HG03103 (cell line): Measurements from ENCODE around the gene DNAH8.

ENCODE experiments used
- ATAC-seq: cut with Tn5 transposase; IDR thresholded peaks from one replicate; pipeline ENCODE4 v1.9.1; 2021; ENCODE audit warnings: low read depth; ENCODE audit not compliant: unreplicated experiment

Gene DNAH8

GRCh38 chr6:38996676-38997075, 281.6 kb downstream of the DNAH8 start:
- ATAC-seq = no peak

DNA sequence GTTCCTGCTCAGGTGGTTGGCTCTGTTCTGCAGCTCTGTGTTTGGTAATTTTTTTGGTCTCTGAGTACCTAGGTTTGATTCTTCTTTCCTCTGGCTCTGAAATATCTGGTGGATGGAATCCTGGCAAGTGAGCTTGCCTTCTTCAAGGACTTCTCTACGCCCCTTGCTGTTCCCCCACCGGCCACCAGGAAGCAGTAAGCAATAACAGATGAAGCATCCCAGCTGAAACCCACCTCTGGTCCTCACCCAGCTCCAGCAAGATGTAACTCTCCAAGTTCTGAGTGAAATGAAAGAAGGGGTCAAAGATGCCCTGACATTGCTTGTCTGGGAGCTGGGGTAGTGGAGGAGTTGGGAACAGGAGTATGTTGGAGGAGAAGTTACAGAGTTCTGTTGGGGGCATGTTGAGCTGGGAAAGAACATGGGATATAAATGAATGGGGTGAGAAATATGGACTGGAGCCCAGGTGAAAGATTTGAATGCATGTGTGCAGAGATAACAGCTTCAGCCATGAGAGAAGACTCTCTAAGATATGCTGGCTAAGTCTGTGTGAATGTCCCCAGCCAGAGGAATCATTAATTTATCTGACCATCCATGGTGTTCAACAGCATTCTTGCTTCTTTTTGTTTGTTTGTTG, 282.1 kb downstream of the DNAH8 start:
- ATAC-seq = no peak

DNA sequence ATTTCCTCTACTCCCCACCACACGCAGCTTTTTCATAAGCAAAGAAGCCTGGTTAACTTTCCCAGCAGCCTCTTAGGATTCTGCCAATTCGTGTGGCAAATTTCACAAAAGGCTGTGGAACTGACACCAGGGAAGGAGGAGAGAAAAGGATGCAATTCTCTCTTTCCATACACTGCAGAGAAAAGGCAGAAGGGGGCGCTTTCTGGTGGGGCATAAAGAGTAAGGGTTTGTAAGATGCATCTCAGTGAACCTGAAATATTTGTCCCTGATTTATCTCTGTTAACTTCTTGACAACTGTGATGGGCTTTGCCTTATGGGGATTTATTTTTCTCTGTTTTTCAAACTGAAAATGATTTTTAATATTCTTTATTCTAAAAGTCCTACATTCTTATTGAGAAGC, 288.0 kb downstream of the DNAH8 start:
- no peak for ATAC-seq

GRCh38 chr6:39003492-39003891, 288.4 kb downstream of the DNAH8 start:
- no peak for ATAC-seq

DNA sequence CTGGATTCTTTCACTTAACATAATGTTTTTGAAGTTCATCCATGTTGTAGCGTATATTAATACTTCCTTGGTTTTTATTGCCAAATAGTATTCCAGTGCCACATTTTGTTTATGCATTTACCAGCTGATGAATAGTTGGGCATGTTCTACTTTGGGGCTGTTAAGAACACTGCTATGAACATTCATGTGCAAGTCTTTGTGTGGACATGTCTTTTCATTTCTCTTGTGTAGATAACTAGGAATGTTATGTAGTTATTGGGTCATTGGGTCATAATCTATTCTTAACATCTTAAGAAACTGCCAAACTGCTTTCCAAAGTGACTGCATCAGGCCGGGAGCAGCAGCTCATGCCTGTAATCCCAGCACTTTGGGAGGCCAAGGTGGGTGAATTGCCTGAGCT, 289.7 kb downstream of the DNAH8 start:
- ATAC-seq = no peak

- no peak for ATAC-seq
These were observed 290.7 kb downstream of the DNAH8 start for GRCh38 chr6:39005774-39006173.

GRCh38 chr6:39007575-39007974, 292.5 kb downstream of the DNAH8 start:
- ATAC-seq = no peak

DNA sequence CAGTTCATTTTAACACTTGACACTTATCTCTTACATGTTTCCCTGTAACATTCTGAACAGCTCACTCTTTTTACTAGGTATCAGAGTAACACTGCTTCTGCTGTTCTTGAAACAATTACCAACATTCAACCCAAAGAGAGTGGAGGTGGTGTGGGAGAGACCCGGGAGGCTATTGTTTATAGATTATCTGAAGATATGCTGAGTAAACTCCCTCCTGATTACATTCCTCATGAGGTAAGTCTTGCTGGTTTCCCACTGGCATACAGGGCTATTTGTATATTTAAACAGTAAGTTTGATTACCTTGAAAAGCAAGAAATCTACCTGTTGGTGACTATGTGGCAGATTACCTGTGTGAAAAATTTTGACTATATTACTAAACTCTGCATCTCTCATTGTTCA, 293.6 kb downstream of the DNAH8 start:
- ATAC-seq = no peak

DNA sequence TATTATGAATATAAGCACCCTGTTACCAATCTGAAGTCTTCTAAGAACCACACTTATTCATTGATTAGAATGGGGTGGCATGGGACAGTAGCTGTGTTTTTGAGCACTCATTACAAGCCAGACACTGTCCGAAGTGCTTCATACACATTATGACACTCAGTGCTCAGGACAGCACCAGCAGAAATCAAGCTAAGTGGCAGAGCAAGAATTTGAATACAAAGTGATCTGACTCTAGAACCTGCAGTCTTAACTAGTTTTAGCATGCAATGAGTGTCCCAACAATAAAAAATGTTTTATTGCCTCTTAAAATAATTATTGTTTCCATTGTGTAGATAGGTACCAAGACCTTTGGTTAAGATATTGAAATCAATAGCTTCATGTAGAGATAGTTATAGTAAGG, 294.4 kb downstream of the DNAH8 start:
- ATAC-seq = no peak

DNA sequence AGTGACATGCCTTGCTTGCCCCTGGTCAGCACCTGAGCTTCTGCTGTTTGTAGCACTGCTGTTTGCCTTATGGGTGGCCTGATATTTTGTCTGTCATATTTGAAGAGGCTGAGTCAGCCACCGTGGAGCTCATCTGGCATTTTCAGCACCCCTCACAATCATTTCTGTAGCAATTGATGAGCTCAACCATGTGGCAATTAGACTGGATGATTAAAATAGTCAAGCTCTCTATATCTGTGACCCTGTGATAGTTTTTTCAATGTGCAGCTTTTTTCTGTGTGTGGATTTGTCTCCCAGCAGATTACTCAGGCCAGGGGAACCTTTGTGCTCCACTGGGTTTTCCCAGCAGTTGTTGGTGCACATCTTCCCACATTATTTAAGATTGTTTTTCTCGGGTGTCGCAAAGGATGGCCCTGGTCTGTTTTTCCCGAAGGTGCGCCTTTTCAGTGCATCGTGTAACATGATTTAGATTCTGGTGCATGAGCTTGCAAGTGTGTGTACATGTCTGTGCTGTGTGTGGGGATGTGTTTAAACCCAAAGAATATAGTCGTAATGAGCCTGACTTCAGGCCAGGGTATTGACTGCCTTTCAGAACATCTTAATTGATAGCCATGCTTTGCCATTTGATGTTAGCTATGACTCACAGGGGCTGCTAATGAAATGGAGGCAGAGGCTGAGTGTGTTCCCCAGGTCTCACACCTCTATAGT, 301.9 kb downstream of the DNAH8 start:
- no peak for ATAC-seq

- no peak for ATAC-seq
These were observed 302.4 kb downstream of the DNAH8 start for GRCh38 chr6:39017547-39017880.

DNA sequence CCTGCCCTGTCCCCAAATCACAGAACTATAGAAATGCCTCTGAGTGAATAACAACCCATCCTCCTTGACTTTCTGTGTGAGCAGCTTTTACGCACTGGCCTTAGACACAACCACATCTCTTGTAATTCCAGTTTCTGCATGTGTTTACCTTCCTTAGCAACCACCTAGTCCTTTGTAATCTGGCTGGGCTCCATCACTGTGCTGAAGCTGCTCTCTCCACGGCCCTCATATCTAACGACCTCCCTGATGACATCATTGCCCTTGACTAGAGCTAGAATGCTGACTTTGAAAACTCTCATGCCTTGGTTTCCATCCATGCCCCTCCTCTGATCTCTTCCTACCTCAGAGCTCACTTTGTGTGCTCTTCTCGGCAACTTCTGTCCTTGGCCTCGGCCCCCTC, 303.0 kb downstream of the DNAH8 start:
- ATAC-seq = no peak

DNA sequence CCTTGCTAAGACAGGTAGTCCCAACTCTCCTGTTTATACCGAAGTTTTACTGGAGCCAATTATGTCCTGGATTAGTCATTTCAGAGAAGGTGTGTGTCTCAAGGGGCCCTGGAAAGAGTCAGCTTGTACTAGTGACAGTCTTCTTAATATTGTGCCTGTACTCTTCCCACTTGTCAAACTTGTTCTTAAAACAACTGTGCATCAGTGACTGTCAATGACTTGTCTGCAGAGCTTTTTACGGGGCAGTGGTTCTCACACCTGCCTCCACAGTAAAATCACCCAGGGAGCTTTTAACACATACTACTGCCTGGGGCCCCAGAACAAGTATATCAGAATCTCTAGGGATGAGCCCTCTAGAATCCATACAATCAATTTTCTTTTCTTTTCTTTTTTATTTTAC, 305.0 kb downstream of the DNAH8 start:
- no peak for ATAC-seq

DNA sequence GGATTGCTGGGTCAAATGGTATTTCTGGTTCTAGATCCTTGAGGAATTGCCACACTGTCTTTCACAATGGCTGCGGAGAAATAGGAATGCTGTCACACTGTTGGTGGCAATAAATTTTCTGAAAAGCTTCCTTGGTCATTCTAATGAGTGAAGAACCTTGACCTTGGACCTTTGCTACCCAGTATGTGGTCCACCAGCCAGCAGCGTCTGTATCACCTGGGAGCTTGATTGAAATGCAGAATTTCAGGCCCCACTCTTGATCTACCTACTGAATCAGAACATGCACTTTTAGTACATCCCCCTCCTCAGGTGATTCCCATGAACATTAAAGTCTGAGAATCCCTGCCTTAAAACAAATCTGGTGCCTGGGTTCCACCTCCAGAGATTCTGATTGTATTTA, 305.9 kb downstream of the DNAH8 start:
- no peak for ATAC-seq

- no peak for ATAC-seq
These were observed 306.7 kb downstream of the DNAH8 start for GRCh38 chr6:39021779-39022178.

DNA sequence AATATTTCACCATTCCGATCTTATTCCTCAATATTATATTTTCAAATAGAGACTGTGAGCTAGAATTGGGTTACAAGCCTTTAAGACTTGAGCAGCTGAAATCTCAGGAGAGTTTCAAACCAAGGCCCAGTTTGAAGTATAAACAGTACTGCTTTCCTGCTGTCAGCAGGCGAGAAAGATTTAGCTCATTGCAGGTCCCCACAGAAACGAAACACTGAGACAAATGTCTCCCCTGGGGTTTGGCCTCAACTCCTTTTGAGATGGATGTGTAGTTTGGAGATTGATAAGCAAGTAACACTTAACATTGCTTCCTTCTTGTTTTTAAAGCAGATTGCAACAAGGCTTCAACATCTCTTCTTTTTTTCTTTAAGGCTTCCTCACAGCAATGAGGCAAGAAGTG, 311.1 kb downstream of the DNAH8 start:
- no peak for ATAC-seq

DNA sequence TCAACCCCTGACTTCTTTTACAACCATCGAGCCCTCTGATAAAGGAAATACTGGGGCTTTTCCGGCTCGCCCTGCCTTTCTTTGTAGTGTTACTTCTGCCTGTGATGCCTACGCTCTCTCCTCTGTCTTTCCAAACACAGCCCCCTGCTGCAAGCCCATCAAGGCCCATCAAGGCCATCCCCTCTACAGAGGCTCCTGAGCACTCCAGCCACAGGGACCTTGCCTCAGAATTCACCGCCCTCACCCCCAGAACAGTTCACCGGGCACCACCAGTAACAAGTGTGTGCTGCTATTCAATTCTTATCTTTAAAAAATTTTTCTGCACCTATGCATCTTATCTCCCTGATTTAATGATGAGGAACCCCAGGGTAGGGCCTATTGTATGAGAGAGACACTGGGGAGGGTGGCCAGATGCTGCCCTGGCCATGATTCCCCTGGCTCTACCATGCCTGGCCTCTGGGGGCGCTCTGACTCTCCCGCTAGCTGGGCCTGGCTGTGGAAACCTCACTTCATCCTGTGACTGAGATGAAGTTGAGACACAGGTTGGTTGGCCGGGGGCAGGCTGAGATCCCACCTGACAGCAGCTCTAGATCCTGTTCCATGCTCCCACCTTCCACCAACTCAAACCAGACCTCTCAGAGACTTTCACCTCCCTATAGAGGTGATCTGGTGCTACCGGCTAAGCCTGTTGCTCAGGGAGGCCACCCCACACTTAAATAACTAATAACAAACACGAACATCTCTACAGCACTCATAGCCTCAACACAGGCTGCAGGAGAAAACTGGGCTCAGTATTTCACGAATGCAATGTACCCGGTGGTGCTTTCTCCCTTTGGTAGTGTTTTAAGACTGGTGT, 314.3 kb downstream of the DNAH8 start:
- ATAC-seq = no peak

DNA sequence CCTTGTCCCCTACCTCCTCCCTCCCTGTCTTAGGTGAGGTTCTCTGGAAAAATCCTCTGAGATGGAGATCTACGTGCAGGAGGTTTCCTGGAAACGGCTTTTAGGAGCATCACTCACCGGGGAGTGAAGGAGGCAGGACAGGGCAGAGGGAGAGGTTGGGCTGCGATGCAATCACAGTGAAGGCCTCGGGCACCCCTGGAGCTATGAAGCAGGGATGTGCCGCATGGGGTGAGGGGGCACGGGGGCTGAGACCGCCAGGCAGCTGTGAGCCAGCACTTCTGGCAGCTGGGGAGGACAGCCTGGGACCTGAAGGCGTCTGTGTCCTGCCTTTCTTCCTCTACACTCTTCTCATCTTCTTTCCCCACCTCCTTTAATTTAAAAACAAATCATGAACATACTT, 320.6 kb downstream of the DNAH8 start:
- ATAC-seq = no peak

DNA sequence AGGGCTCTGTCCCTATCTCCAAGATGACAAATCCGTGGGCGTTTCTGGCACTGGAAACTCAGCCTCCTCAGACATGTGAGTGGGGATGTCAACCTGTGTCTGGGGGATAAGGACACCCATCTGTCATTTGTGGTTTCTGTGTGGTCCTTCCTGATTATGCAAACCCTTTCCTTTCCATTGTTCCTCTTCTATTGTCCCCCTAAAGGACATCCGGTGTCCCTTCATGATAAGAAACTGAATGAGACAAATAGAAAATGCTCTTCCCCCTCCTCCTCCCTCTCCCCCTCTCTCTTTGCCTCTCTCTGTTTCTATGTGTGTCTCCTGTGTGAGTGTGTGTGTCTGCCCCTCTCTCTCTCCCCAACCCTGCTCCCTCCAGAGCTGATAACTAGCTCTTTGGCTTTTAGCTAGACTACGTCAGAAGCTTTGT, 322.0 kb downstream of the DNAH8 start:
- no peak for ATAC-seq

DNA sequence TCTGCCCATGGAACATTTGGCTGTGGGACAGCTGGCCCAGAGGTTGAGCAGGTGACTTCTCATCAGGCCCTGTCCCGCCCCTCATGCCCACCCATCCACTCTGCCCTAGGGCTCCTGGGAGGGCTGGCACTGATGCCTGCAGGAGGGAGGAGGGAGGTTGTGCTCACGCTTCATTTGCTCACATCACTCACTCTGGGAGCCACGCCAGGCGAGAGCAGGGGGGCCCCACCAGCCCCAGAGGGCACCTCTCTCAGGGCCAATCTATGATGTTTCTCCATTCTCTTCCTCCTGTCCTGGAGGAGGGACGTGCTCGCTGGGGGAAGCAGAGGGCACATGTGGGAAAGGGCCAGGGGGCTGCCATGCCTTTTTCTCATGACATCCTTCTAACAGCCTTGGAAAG, 322.6 kb downstream of the DNAH8 start:
- no peak for ATAC-seq

- ATAC-seq = no peak
These were observed 325.1 kb downstream of the DNAH8 start for GRCh38 chr6:39040080-39040673.
